Bronchial smooth muscle cell (primary cell): Measurements from ENCODE around the gene RCHY1. TPM values are rescaled to one million over a fixed set of nuclear protein-coding genes. Genes with fewer than 3 reads are reported as not detected.

Experiments
- total RNA-seq: library from RNA; depleted of rRNA; stranded (reverse); fragments of >200 nt; gene quantifications from 2 replicates; pipeline ENCODE4 v1.2.1, GENCODE V29; 2014

Gene RCHY1
- 22.1 and 36.7 TPM in 2 replicates for total RNA-seq

GRCh38 chr4:75514131-75514948 lies at the start of gene RCHY1, which contains the start of gene THAP6:
Gene RCHY1, minus strand, starts transcription at chr4:75514403. Its CDS starts 117 bp downstream, at chr4:75514286.
Gene THAP6, plus strand, starts transcription at chr4:75514473. Its CDS starts 980 bp downstream, at chr4:75515453.

GRCh38 chr4:75555294-75556164 lies 41.3 kb upstream of the RCHY1 start, which contains the start of gene ODAPH:
Gene ODAPH, plus strand, starts transcription at chr4:75556066. Its CDS starts 17 bp downstream, at chr4:75556083.

Other genes with a start within 250 kb of the RCHY1 start
- gene THAP6, start 70 bp upstream of the RCHY1 start, total RNA-seq = 11.2 and 11.3 TPM in 2 replicates
- gene ODAPH, start 41.7 kb upstream of the RCHY1 start, total RNA-seq = not detected in 2 replicates
- gene CDKL2, start 116.1 kb upstream of the RCHY1 start, total RNA-seq = 1.2 and 1.3 TPM in 2 replicates
- gene G3BP2, start 159.0 kb upstream of the RCHY1 start, total RNA-seq = 81.5 and 122 TPM in 2 replicates
- 58.1 and 100 TPM in 2 replicates for gene USO1, start 210.2 kb upstream of the RCHY1 start, total RNA-seq